DMS79 treated with DMSO at 0.1 percent for 48 hours (cell line): Measurements from ENCODE around the gene F10.

Experiments
- DNase-seq: peaks from one replicate; lab custom pipeline; 2025; lab: John Stamatoyannopoulos, UW

The F10 gene

GRCh38 chr13:113137691-113138298 lies 15.2 kb downstream of the F10 start:
- DNase-seq = no peak

DNA sequence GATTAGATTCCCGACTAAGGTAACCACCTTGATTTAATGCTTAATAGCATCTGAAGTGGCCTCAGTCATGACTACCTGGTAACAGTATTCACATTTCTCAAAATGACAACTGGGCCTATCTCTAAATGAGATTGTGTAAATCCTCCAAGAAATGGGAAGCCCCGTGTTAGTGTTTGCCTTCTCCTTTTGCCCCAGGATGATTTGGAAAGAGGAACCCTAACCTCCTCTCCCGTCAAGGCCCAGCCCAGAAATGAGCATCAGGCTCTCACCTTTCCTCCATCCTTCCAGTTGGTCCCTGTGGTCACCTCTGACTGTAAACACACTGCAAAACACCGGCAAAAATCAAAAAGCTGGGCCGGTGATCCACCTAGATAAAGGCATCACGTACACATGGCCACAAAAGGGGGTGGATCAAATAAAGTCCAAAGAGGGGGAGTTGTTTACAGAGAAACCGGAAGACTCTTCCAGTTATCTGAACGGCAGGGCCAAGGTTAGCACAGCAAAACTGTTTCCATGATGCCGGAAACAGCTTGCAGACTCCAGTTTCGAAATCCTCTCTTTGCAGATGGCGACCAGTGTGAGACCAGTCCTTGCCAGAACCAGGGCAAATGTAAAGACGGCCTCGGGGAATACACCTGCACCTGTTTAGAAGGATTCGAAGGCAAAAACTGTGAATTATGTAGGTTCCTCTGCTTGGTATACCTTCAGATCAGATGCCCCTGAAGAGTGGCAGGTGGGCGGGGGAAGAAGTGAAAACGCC lies 16.4 kb downstream of the F10 start:
- DNase-seq = no peak

GRCh38 chr13:113139577-113139976 lies 17.0 kb downstream of the F10 start:
- DNase-seq = no peak

- DNase-seq = no peak
Measured at GRCh38 chr13:113140677-113141600, 18.3 kb downstream of the F10 start.

- no peak for DNase-seq
Measured at GRCh38 chr13:113141601-113141970, 19.0 kb downstream of the F10 start.

- no peak for DNase-seq
Measured at GRCh38 chr13:113142876-113143275, 20.3 kb downstream of the F10 start.

GRCh38 chr13:113143466-113144254 lies 21.1 kb downstream of the F10 start:
- DNase-seq = no peak

GRCh38 chr13:113144255-113144629 lies 21.6 kb downstream of the F10 start:
- DNase-seq = no peak

GRCh38 chr13:113145496-113145895 lies 22.9 kb downstream of the F10 start:
- DNase-seq = no peak

GRCh38 chr13:113145911-113146598 lies 23.5 kb downstream of the F10 start:
- DNase-seq = no peak

DNA sequence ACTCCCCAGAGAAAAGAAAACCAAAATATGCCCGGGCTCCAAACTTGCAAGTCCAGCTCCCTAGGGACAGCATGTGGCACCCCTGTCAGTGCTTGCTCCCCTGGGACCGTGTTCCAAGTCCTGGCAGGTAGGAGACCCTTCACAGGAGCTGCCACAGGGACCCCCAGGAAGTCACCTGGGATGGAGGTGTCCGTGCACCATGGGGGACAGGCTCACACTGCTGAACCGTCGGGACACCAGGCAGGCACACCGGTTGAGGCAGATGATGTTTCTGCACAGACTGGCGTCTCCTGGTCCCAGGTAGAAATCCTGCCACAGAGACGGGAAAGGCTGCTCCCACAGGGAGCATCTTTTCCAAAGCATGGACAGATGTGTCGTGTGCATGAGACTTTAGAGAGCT lies 24.2 kb downstream of the F10 start:
- no peak for DNase-seq

DNA sequence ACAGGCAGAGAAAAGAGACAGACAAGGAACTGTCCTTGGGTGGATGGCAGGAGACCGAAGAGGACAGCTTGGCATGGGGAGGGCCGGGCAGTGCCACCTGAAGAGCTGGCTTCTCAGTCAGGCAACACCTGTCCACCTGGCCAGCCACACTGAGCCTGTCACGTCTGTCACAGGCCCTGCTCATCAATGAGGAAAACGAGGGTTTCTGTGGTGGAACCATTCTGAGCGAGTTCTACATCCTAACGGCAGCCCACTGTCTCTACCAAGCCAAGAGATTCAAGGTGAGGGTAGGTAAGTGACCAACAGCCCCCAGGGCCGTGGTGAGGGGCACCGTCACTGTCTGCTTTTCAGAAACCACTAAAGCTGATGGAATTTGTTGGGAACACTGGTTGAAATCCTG lies 24.6 kb downstream of the F10 start:
- no peak for DNase-seq

DNA sequence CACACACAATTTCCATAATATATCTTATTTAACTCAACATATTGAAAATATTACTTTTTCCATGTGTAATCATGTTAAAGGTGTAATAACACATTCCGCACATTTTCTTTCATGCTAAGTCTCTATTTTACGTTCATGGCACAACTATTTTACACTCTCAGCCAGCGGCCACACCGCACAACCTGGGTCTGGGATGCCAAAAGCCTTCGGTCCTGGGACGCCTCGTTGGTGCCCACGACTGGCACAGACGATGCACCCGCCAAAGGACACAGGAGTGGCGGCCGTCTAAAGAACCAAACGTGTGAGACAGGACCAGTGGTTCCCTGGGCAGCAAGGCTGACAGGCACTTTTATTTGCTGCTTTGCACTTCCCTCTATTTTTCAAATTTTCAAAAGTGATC lies 25.8 kb downstream of the F10 start:
- no peak for DNase-seq

DNA sequence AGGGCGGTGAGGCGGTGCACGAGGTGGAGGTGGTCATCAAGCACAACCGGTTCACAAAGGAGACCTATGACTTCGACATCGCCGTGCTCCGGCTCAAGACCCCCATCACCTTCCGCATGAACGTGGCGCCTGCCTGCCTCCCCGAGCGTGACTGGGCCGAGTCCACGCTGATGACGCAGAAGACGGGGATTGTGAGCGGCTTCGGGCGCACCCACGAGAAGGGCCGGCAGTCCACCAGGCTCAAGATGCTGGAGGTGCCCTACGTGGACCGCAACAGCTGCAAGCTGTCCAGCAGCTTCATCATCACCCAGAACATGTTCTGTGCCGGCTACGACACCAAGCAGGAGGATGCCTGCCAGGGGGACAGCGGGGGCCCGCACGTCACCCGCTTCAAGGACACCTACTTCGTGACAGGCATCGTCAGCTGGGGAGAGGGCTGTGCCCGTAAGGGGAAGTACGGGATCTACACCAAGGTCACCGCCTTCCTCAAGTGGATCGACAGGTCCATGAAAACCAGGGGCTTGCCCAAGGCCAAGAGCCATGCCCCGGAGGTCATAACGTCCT lies 26.4 kb downstream of the F10 start:
- no peak for DNase-seq

- DNase-seq = no peak
Measured at GRCh38 chr13:113149711-113150549, 27.3 kb downstream of the F10 start.

DNA sequence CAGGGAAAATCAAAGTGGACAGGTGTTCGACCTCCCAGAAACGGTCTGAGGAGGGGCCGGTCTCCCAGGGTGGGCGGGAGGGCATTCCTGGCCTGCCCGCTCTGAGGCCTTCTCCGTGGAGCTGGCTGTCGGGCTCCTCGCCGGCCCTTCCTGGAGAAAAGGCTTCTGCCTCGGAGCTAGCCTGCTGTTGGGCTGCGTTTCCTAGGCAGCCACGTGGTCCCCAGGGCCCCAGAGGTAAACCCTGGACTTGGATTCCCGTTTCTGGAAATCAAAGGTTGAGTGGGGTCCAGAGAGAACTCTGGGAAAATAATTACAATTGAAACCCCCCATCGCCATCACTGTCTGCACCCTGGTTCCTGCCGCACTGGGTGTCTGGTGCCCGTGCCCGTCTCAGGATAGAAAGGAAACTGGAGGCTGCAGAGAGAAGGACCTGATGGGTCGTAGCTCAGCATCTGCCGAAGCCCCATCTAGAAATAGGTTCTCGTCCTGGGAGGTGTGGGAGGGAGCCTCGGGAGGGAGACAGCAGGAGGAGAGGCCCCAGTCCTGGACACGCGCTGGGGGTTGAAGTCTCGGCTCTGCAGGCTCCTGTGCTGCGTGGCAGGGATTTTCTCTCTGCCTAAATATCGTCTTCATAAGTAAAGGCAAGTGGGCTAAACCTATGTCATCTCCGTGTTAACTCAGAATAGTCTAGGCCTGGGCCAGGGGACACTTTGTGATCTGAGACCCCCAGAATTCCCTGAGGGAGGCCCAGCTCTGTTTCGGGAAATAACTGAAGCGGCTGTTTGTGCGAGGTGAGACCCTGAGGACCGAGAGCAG lies 28.2 kb downstream of the F10 start:
- DNase-seq = no peak

GRCh38 chr13:113151745-113152690 lies 29.4 kb downstream of the F10 start:
- peak; percentile 18 for DNase-seq

DNA sequence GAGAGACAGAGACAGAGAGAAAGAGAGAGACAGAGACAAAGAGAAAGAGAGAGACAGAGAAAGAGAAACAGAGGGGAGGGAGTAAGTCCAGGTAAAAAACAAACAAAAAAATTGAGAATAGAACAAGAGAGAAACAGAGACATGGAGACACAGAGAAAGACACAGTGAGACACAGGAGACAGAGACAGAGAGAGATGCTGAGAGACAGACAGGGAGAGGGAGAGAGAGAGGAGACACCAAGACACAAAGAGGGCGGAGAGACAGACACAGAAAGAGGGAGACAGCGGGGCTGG lies 30.0 kb downstream of the F10 start:
- peak; percentile 48 for DNase-seq
